Stimulated activated naive CD8-positive, alpha-beta T cell treated with anti-CD3 and anti-CD28 coated beads, Interleukin-15, amount 100 ng/mL, for 72 hours (primary cell): ENCODE results near the gene HYAL2.

ENCODE experiments used
- ATAC-seq: fragments of 150-1000 bp; cut with Tn5 transposase; 2 replicates; pipeline ENCODE4 v1.10.0; 2021; ENCODE audit warnings: mild to moderate bottlenecking, moderate library complexity
- DNase-seq, 2 donors: peaks; one replicate each; pipeline ENCODE4 v3.0.0; 2021 to 2022
- H3K27ac Mint-ChIP-seq, 2 donors: one replicate each; pipeline ENCODE4 v1.8.0; 2022; ENCODE audit warnings: mild to moderate bottlenecking in 2 of 2, mixed read lengths in 2 of 2, moderate library complexity in 2 of 2
- H3K27me3 Mint-ChIP-seq: one replicate; pipeline ENCODE4 v1.8.0; 2022; ENCODE audit warnings: mixed read lengths
- H3K4me1 Mint-ChIP-seq: one replicate; pipeline ENCODE4 v1.8.0; 2022; ENCODE audit warnings: mild to moderate bottlenecking, mixed read lengths
- H3K4me3 Mint-ChIP-seq, 2 donors: one replicate each; pipeline ENCODE4 v1.8.0; 2022; ENCODE audit warnings: mild to moderate bottlenecking in 2 of 2, mixed read lengths in 2 of 2, moderate library complexity in 1 of 2
- H3K9me3 Mint-ChIP-seq, 2 donors: one replicate each; pipeline ENCODE4 v1.8.0; 2022; ENCODE audit warnings: mixed read lengths in 2 of 2

HYAL2 gene

GRCh38 chr3:50268276-50268675 is 54.3 kb downstream of the HYAL2 start:
- peaks cover 63% of the 10 kb centered on the region for H3K27me3 Mint-ChIP-seq

More at GRCh38 chr3:50268276-50268675, 54.3 kb downstream of the HYAL2 start:
- Mint-ChIP-seq H3K4me1 (peaks cover 20% of the 10 kb centered on the region), H3K4me3 (no peak overlapping the region), H3K27ac (no peak overlapping the region), H3K9me3 (no peaks in the 10 kb centered on the region)
- DNase-seq (no peak), ATAC-seq (no peak)
